ENCODE measurements around the gene RNF166. TPM values are rescaled to one million over a fixed set of nuclear protein-coding genes. Genes with fewer than 3 reads are reported as not detected.
A peak's percentile ranks its signal among the peaks of the same experiment; 100 is the strongest.

The RNF166 gene
- total and polyA plus RNA-seq, 2 of the 13 experiments (the other 11 are each of a cell fraction or from before 2014, with no cell fraction given), result 21.4 to 23.0 TPM

DNA sequence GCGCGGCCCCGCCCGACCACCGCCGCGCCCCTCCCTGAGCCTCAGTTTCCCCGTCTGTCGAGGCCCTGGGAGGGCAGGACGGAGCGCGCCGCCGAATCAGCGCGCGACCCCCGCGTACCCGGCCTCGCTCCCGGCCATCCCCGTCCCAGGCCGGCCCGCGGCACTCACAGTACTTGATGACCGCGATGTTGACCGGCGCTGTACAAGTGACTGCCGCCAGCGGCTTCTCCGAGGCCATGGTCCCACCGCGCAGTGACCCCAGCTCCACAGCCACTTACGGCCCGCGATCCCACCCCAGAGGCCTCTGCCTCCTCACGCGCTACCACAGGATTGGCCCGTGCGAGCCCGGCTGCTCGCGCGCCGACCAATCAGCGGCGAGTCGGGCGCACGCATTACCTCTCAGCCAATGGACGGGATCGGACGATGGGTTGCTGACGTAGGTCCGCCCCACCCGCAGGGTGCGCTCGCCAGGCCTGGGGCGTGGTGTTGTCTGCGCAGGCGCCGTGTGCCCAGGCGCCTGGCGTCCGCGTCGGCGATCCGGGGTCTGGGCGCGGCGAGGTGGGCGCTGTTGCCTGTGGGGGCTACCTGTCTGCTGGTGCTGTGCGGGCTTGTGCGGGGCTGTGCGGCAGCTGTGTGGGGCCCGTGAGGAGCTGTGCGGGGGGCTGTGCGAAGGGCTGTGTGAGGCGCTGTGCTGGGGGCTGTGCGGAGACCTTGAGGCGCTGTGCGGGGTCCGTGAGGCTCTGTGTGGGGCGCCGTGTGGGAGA lies 43.2 kb downstream of the RNF166 start, which contains the start of gene MVD (continued):
- TF ChIP-seq, protein P1, sequence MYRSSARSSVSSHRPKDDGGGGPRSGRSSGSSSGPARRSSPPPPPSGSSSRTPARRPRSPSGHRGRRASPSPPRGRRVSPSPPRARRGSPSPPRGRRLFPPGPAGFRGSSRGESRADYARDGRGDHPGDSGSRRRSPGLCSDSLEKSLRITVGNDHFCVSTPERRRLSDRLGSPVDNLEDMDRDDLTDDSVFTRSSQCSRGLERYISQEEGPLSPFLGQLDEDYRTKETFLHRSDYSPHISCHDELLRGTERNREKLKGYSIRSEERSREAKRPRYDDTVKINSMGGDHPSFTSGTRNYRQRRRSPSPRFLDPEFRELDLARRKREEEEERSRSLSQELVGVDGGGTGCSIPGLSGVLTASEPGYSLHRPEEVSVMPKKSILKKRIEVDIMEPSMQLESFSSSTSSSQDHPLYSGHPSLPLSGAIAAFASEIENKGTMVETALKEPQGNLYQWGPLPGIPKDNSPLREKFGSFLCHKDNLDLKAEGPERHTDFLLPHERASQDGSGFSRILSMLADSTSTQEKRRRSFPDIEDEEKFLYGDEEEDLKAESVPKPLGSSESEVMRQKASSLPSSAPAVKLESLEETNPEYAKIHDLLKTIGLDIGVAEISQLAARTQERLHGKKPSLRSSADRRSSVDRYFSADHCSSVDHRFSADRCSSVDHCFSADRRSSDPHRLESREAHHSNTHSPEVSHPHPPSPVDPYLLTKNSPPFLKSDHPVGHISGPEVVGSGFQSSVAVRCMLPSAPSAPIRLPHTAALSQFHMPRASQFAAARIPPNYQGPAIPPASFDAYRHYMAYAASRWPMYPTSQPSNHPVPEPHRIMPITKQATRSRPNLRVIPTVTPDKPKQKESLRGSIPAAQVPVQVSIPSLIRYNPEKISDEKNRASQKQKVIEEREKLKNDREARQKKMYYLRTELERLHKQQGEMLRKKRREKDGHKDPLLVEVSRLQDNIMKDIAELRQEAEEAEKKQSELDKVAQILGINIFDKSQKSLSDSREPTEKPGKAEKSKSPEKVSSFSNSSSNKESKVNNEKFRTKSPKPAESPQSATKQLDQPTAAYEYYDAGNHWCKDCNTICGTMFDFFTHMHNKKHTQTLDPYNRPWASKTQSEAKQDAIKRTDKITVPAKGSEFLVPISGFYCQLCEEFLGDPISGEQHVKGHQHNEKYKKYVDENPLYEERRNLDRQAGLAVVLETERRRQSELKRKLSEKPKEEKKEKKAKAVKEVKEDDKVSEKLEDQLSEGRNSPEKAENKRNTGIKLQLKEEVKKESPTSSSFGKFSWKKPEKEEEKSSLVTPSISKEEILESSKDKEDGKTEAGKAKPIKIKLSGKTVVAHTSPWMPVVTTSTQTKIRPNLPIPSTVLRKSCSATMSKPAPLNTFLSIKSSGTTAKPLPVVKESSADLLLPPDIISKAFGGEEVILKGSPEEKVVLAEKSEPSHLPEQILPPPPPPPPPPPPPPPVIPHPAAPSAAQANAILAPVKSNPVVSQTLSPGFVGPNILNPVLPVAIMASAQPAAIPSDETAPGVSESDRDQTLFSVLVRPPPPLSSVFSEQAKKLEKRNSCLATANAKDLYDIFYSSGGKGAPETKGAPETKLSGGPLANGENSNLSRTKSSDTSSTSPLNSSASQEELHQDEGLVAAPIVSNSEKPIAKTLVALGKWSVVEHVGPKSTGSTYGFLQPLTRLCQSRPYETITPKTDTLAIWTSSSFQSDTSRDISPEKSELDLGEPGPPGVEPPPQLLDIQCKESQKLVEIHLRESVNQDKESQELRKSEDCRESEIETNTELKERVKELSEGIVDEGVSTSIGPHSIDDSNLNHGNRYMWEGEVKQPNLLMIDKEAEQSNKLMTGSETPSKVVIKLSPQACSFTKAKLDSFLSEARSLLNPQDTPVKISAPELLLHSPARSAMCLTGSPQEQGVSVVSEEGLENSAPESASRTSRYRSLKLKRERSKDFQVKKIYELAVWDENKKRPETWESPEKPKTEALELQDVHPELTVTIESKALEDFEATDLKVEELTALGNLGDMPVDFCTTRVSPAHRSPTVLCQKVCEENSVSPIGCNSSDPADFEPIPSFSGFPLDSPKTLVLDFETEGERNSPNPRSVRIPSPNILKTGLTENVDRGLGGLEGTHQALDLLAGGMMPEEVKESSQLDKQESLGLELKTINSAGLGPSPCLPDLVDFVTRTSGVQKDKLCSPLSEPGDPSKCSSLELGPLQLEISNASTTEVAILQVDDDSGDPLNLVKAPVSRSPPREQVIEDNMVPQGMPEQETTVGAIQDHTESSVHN (CRISPR knock-in tag; IDR thresholded peaks at IDR 0.05), result peak; percentile 84; the same call in 1 of the 2 replicates
- no peak for TF ChIP-seq ADNP (CRISPR knock-in tag; IDR thresholded peaks at IDR 0.05)
- peak; percentile 86 for TF ChIP-seq TFDP2 (CRISPR knock-in tag; IDR thresholded peaks at IDR 0.05)
- TF ChIP-seq PAWR (CRISPR knock-in tag; IDR thresholded peaks at IDR 0.05; ENCODE audit: borderline replicate concordance), result peak; percentile 97; the same call in 1 of the 2 replicates
- TF ChIP-seq ZBTB42 (CRISPR knock-in tag; IDR thresholded peaks at IDR 0.05), result peak; percentile 78
- 0 out of 2 replicates have a peak, but pooled peaks have one; percentile 72 for TF ChIP-seq EED (CRISPR knock-in tag; IDR thresholded peaks at IDR 0.05)
- TF ChIP-seq PAXIP1 (CRISPR knock-in tag; conservative IDR thresholded peaks at IDR 0.05), result peak; percentile 56
- TF ChIP-seq NFIB (CRISPR knock-in tag; IDR thresholded peaks at IDR 0.05; ENCODE audit: borderline replicate concordance), result no peak
- no peak for TF ChIP-seq STAG1 (CRISPR knock-in tag; IDR thresholded peaks at IDR 0.05)
- TF ChIP-seq ZNF546 (CRISPR knock-in tag; conservative IDR thresholded peaks at IDR 0.05), result peak; percentile 52
- no peak for TF ChIP-seq HOXD1 (CRISPR knock-in tag; IDR thresholded peaks at IDR 0.05)
- TF ChIP-seq MBNL3 (CRISPR knock-in tag; conservative IDR thresholded peaks at IDR 0.05), result no peak
- no peak; the same call in 1 of the 2 replicates for TF ChIP-seq ZNF431 (CRISPR knock-in tag; IDR thresholded peaks at IDR 0.05; ENCODE audit: borderline replicate concordance, low read depth)
- TF ChIP-seq, protein P2, sequence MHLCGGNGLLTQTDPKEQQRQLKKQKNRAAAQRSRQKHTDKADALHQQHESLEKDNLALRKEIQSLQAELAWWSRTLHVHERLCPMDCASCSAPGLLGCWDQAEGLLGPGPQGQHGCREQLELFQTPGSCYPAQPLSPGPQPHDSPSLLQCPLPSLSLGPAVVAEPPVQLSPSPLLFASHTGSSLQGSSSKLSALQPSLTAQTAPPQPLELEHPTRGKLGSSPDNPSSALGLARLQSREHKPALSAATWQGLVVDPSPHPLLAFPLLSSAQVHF (CRISPR knock-in tag; IDR thresholded peaks at IDR 0.05), result no peak
- TF ChIP-seq MAFF (IDR thresholded peaks at IDR 0.05; ENCODE audit: low read depth, low read length), result no peak
